Measurements from ENCODE around the gene KCNMB4. TPM values are rescaled to one million over a fixed set of nuclear protein-coding genes. Genes with fewer than 3 reads are reported as not detected.

KCNMB4 gene
- 0.14 and 1.8 TPM in 2 replicates for total RNA-seq

GRCh38 chr12:70365648-70366518 is at the start of gene KCNMB4:
Gene KCNMB4, plus strand, starts transcription at chr12:70366290. Its CDS starts 445 bp downstream, at chr12:70366735.

Other genes starting within 250 kb of the KCNMB4 start
- gene CNOT2, start 122.9 kb upstream of the KCNMB4 start, total RNA-seq = 112 and 139 TPM in 2 replicates

Data from smooth muscle cell of bladder (primary cell).